ENCODE measurements around the gene CLDN25. TPM values are rescaled to one million over a fixed set of nuclear protein-coding genes. Genes with fewer than 3 reads are reported as not detected.
"Not testable (repeated sequence)": the region's sequence is repeated elsewhere in the genome, so short reads cannot be mapped to it uniquely, and the experiment has no call there.

Gene CLDN25
- total and polyA plus RNA-seq, 2 donors = not detected

DNA sequence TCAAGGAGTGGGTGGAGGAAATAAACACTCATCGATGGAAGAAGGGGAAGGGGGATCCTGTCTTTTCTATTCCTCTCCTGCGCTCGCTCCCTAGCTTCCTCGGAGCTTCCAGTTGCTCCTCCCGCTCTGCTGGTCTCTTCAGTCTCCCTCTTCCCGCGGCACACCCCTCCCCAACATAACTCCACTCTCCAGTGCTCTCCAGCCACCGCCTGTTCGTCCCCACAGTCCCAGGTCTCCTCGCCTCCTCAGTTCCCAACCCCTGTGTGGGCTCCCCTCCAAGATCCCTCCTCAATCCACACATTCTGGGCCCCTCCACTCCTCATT is 6.5 kb upstream of the CLDN25 start:
- Histone ChIP-seq H3K36me3 (ENCODE audit: control insufficient read depth in 2 of 2, insufficient read depth in 2 of 2, low read length in 1 of 2) (peaks cover 7 to 8% of the 10 kb centered on the region in 2 donors), H3K4me1 (ENCODE audit: control insufficient read depth in 2 of 2, insufficient read depth in 2 of 2, low read length in 2 of 2) (peaks cover 4 to 6% of the 10 kb centered on the region in 2 donors), H3K4me3 (ENCODE audit: low read length in 2 of 2) (peak overlapping the region; percentile 87 to 99), H3K9me3 (ENCODE audit: control insufficient read depth in 2 of 2, insufficient read depth in 1 of 2, low read length in 1 of 2) (no peaks in the 10 kb centered on the region), H3K27ac (ENCODE audit: low read depth in 1 of 2, low read length in 1 of 2) (peak overlapping the region in 1 of 2 donors; percentile 20), H3K27me3 (ENCODE audit: control insufficient read depth in 2 of 2, insufficient read depth in 1 of 2, low read length in 1 of 2) (no peaks in the 10 kb centered on the region)
- WGBS = 2% methylated on average over 10 of the region's 10 CpGs
- DNase-seq (ENCODE audit: low read depth in 6 of 9, low spot score in 9 of 9) = peak in 2 of 9 donors; percentile 3 to 6

GRCh38 chr11:113773416-113774173 is 6.0 kb upstream of the CLDN25 start, which contains the start of gene ZW10:
Gene ZW10, minus strand, starts transcription at chr11:113773692. Its CDS starts 26 bp downstream, at chr11:113773666.
- Histone ChIP-seq H3K9me3 (ENCODE audit: control insufficient read depth in 2 of 2, insufficient read depth in 1 of 2, low read length in 1 of 2) (no peaks in the 10 kb centered on the region), H3K4me1 (ENCODE audit: control insufficient read depth in 2 of 2, insufficient read depth in 2 of 2, low read length in 2 of 2) (peaks cover 4 to 6% of the 10 kb centered on the region in 2 donors), H3K4me3 (ENCODE audit: low read length in 2 of 2) (peak within 1 kb of the TSS; percentile 87 to 99), H3K27ac (ENCODE audit: low read depth in 1 of 2, low read length in 1 of 2) (peak within 1 kb of the TSS; percentile 36 to 71), H3K27me3 (ENCODE audit: control insufficient read depth in 2 of 2, insufficient read depth in 1 of 2, low read length in 1 of 2) (no peaks in the 10 kb centered on the region), H3K36me3 (ENCODE audit: control insufficient read depth in 2 of 2, insufficient read depth in 2 of 2, low read length in 1 of 2) (peaks cover 2 to 4% of the 10 kb centered on the region in 2 donors)
- under 1% methylated on average over 46 of the region's 46 CpGs for WGBS
- peak; percentile 87 to 96 (median 92) for DNase-seq (ENCODE audit: low read depth in 6 of 9, low spot score in 9 of 9)

DNA sequence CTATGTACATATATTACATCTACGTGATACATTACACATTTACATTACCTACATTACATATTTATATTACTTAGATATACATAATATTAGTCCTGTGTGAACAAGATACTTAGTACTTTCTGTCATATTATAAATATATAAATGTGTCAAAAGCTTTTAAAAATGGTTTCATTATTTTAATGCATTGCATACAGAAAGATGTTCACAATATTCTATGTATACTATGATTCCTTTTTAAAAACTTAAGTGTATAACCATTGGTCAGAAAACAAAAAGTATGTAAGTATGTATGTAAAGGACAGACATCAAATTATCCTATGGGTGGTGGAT is 5.5 kb upstream of the CLDN25 start:
- DNase-seq (ENCODE audit: low read depth in 6 of 9, low spot score in 9 of 9) = no peak
- Histone ChIP-seq H3K9me3 (ENCODE audit: control insufficient read depth in 2 of 2, insufficient read depth in 1 of 2, low read length in 1 of 2) (no peaks in the 10 kb centered on the region), H3K36me3 (ENCODE audit: control insufficient read depth in 2 of 2, insufficient read depth in 2 of 2, low read length in 1 of 2) (peaks cover 0 to under 1% of the 10 kb centered on the region in 2 donors), H3K4me3 (ENCODE audit: low read length in 2 of 2) (peak overlapping the region; percentile 87 to 99), H3K27me3 (ENCODE audit: control insufficient read depth in 2 of 2, insufficient read depth in 1 of 2, low read length in 1 of 2) (no peaks in the 10 kb centered on the region), H3K27ac (ENCODE audit: low read depth in 1 of 2, low read length in 1 of 2) (no peak overlapping the region), H3K4me1 (ENCODE audit: control insufficient read depth in 2 of 2, insufficient read depth in 2 of 2, low read length in 2 of 2) (peaks cover 4 to 6% of the 10 kb centered on the region in 2 donors)
- 0% methylated on average over 1 of the region's 1 CpG for whole genome bisulfite sequencing

- Histone ChIP-seq H3K4me3 (ENCODE audit: low read length in 2 of 2) (no peak overlapping the region), H3K27me3 (ENCODE audit: control insufficient read depth in 2 of 2, insufficient read depth in 1 of 2, low read length in 1 of 2) (peaks cover 0 to 8% of the 10 kb centered on the region in 2 donors), H3K4me1 (ENCODE audit: control insufficient read depth in 2 of 2, insufficient read depth in 2 of 2, low read length in 2 of 2) (no peaks in the 10 kb centered on the region), H3K9me3 (ENCODE audit: control insufficient read depth in 2 of 2, insufficient read depth in 1 of 2, low read length in 1 of 2) (no peaks in the 10 kb centered on the region), H3K36me3 (ENCODE audit: control insufficient read depth in 2 of 2, insufficient read depth in 2 of 2, low read length in 1 of 2) (no peaks in the 10 kb centered on the region), H3K27ac (ENCODE audit: low read depth in 1 of 2, low read length in 1 of 2) (no peak overlapping the region)
- no peak for DNase-seq (ENCODE audit: low read depth in 6 of 9, low spot score in 9 of 9)
- 71% methylated on average over 11 of the region's 11 CpGs for WGBS
Measured at GRCh38 chr11:113778111-113778910, 1.3 kb upstream of the CLDN25 start.

DNA sequence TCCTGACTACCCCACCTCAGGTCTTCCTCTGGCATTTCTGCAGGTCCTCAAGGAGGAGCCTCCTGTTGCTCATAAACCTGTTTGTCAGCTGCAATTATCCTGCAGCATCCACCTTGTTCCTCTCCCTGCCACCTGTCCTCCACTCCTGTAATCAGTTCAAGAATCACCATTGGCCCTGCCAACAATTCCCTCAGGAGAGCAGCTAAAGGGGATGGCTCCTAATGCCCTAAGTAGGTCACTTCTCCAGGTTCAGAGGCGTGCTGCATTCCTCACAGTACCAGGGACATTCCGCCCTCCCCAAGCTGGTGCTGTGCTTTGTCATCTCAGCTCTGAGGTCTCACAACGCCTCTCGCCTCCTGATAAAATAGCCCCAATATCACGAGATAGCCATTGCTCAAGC is 2.1 kb downstream of the CLDN25 start:
- no peak overlapping the region for H3K27ac ChIP-seq (ENCODE audit: low read depth in 1 of 2, low read length in 1 of 2)
- H3K4me1 ChIP-seq (ENCODE audit: control insufficient read depth in 2 of 2, insufficient read depth in 2 of 2, low read length in 2 of 2) = no peaks in the 10 kb centered on the region
- 93% methylated on average over 5 of the region's 5 CpGs for WGBS
- H3K4me3 ChIP-seq (ENCODE audit: low read length in 2 of 2) = no peak overlapping the region
- H3K36me3 ChIP-seq (ENCODE audit: control insufficient read depth in 2 of 2, insufficient read depth in 2 of 2, low read length in 1 of 2) = no peaks in the 10 kb centered on the region
- no peak for DNase-seq (ENCODE audit: low read depth in 6 of 9, low spot score in 9 of 9)
- peaks cover 0 to 10% of the 10 kb centered on the region in 2 donors for H3K27me3 ChIP-seq (ENCODE audit: control insufficient read depth in 2 of 2, insufficient read depth in 1 of 2, low read length in 1 of 2)
- no peaks in the 10 kb centered on the region for H3K9me3 ChIP-seq (ENCODE audit: control insufficient read depth in 2 of 2, insufficient read depth in 1 of 2, low read length in 1 of 2)

GRCh38 chr11:113782134-113782533 is 2.5 kb downstream of the CLDN25 start:
- Histone ChIP-seq H3K27me3 (ENCODE audit: control insufficient read depth in 2 of 2, insufficient read depth in 1 of 2, low read length in 1 of 2) (peaks cover 0 to 10% of the 10 kb centered on the region in 2 donors), H3K27ac (ENCODE audit: low read depth in 1 of 2, low read length in 1 of 2) (no peak overlapping the region), H3K36me3 (ENCODE audit: control insufficient read depth in 2 of 2, insufficient read depth in 2 of 2, low read length in 1 of 2) (no peaks in the 10 kb centered on the region), H3K4me1 (ENCODE audit: control insufficient read depth in 2 of 2, insufficient read depth in 2 of 2, low read length in 2 of 2) (no peaks in the 10 kb centered on the region), H3K4me3 (ENCODE audit: low read length in 2 of 2) (no peak overlapping the region), H3K9me3 (ENCODE audit: control insufficient read depth in 2 of 2, insufficient read depth in 1 of 2, low read length in 1 of 2) (no peaks in the 10 kb centered on the region)
- 93% methylated on average over 1 of the region's 1 CpG for WGBS
- no peak for DNase-seq (ENCODE audit: low read depth in 6 of 9, low spot score in 9 of 9)

GRCh38 chr11:113789016-113789415 is 9.4 kb downstream of the CLDN25 start:
- H3K9me3 ChIP-seq (ENCODE audit: control insufficient read depth in 2 of 2, insufficient read depth in 1 of 2, low read length in 1 of 2); H3K27ac ChIP-seq (ENCODE audit: low read depth in 1 of 2, low read length in 1 of 2); H3K4me3 ChIP-seq (ENCODE audit: low read length in 2 of 2); H3K36me3 ChIP-seq (ENCODE audit: control insufficient read depth in 2 of 2, insufficient read depth in 2 of 2, low read length in 1 of 2); H3K4me1 ChIP-seq (ENCODE audit: control insufficient read depth in 2 of 2, insufficient read depth in 2 of 2, low read length in 2 of 2); DNase-seq (ENCODE audit: low read depth in 6 of 9, low spot score in 9 of 9); H3K27me3 ChIP-seq (ENCODE audit: control insufficient read depth in 2 of 2, insufficient read depth in 1 of 2, low read length in 1 of 2): not testable (repeated sequence)
- WGBS = 91% methylated on average over 22 of the region's 22 CpGs

DNA sequence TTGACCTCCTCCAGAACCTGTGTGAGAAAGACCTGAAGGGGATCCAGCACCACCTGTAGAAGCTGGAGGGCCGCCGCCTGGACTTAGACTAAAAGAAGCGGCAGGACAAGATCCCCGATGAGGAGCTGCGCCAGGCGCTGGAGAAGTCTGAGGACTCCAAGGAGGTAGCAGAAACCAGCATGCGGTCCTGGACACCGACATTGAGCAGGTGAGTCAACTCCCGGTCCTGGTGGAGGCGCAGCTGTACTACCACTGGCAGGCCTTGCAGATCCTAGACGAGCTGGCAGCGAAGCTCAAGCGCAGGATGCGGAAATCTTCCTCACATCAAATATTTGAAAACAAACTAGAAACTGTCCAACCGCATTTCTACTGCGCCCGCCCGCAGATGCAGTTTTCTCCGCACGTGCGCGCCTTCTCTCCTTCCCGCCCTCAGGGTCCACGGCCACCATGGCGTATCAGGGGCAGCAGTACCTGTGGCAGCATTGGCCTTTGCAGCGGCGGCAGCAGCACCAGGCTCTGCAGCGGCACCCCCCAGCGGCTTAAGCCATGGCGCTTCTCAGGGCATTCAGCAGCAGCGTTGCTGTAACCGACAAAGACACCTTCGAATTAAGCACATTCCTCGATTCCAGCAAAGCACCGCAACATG is 10.2 kb downstream of the CLDN25 start:
- DNase-seq (ENCODE audit: low read depth in 6 of 9, low spot score in 9 of 9) = no peak
- Histone ChIP-seq H3K9me3 (ENCODE audit: control insufficient read depth in 2 of 2, insufficient read depth in 1 of 2, low read length in 1 of 2) (no peaks in the 10 kb centered on the region), H3K4me1 (ENCODE audit: control insufficient read depth in 2 of 2, insufficient read depth in 2 of 2, low read length in 2 of 2) (no peaks in the 10 kb centered on the region), H3K4me3 (ENCODE audit: low read length in 2 of 2) (no peak overlapping the region), H3K27me3 (ENCODE audit: control insufficient read depth in 2 of 2, insufficient read depth in 1 of 2, low read length in 1 of 2) (no peaks in the 10 kb centered on the region), H3K27ac (ENCODE audit: low read depth in 1 of 2, low read length in 1 of 2) (no peak overlapping the region), H3K36me3 (ENCODE audit: control insufficient read depth in 2 of 2, insufficient read depth in 2 of 2, low read length in 1 of 2) (no peaks in the 10 kb centered on the region)
- 86% methylated on average over 35 of the region's 35 CpGs for WGBS

All from thymus (tissue), 11 donors.